ENCODE measurements around the gene KIAA0232.
"Not testable (repeated sequence)": the region's sequence is repeated elsewhere in the genome, so short reads cannot be mapped to it uniquely, and the experiment has no call there.

DNA sequence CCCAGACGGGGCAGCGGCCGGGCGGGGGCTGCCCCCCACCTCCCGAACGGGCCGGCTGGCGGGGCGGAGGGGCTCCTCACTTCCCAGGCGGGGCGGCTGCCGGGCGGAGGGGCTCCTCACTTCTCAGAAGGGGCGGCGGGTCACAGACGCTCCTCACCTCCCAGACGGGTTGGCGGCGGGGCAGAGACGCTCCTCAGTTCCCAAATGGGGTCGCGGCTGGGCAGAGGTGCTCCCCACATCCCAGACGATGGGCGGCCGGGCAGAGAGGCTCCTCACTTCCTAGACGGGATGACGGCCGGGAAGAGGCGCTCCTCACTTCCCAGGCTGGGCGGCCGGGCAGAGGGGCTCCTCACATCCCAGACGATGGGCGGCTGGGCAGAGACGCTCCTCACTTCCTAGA lies 54.6 kb downstream of the KIAA0232 start:
- TF ChIP-seq EZH2 (IDR thresholded peaks at IDR 0.05); FOXP2 (optimal IDR thresholded peaks at IDR 0.05; ENCODE audit: control extremely low read depth, extremely low read length, insufficient read depth); POLR2AphosphoS5 (IDR thresholded peaks at IDR 0.05; ENCODE audit: borderline replicate concordance, low read depth, low read length): not testable (repeated sequence)
